ENCODE data around the gene USP48. TPM values are rescaled to one million over a fixed set of nuclear protein-coding genes. Genes with fewer than 3 reads are reported as not detected.

USP48 gene
- total and polyA plus RNA-seq, 2 of the 8 experiments (the other 6 are each of a cell fraction or from before 2014, with no cell fraction given): 12.8 to 83.5 TPM

- H3K9me3 ChIP-seq (ENCODE audit: insufficient read depth in 2 of 2, low read depth in 1 of 2, low read length in 1 of 2): no peaks in the 10 kb centered on the region
- no peak overlapping the region for H3K27ac ChIP-seq (ENCODE audit: low read depth, low read length)
- FAIRE-seq (no peak), DNase-seq (ENCODE audit: low read depth in 1 of 2, low spot score in 2 of 2) (no peak)
- peaks cover 13 to 85% of the 10 kb centered on the region in 2 experiments for H3K79me2 ChIP-seq (ENCODE audit: control insufficient read depth in 1 of 2, insufficient read depth in 2 of 2, low read length in 2 of 2)
- no peak overlapping the region for H4K5ac ChIP-seq (ENCODE audit: insufficient read length, low read depth, low read length)
- no peak overlapping the region for H4K91ac ChIP-seq (replicated peaks; ENCODE audit: insufficient read length, low read length)
- TF ChIP-seq TAF7 (optimal IDR thresholded peaks at IDR 0.05; ENCODE audit: borderline replicate concordance, low read depth, low read length) (no peak), TBP (IDR thresholded peaks at IDR 0.05; ENCODE audit: low read depth, low read length) (no peak), GABPA (IDR thresholded peaks at IDR 0.05; ENCODE audit: borderline replicate concordance, insufficient read depth, low read length) (no peak), GTF2F1 (IDR thresholded peaks at IDR 0.05; ENCODE audit: borderline replicate concordance, low read depth, low read length) (no peak), CEBPB (IDR thresholded peaks at IDR 0.05; ENCODE audit: low read depth, low read length) (no peak), SIX5 (IDR thresholded peaks at IDR 0.05; ENCODE audit: low read depth, low read length) (no peak), CREB1 (IDR thresholded peaks at IDR 0.05) (no peak), PHF8 (conservative IDR thresholded peaks at IDR 0.05; ENCODE audit: low read depth, low read length) (no peak), TAF1 (IDR thresholded peaks at IDR 0.05; ENCODE audit: low read depth, low read length) (no peak), KDM4A (IDR thresholded peaks at IDR 0.05; ENCODE audit: low read depth, low read length, severe bottlenecking) (no peak), CTBP2 (IDR thresholded peaks at IDR 0.05; ENCODE audit: borderline replicate concordance, insufficient read depth, insufficient read length, low read length) (no peak)
- TF ChIP-seq, protein P1, sequence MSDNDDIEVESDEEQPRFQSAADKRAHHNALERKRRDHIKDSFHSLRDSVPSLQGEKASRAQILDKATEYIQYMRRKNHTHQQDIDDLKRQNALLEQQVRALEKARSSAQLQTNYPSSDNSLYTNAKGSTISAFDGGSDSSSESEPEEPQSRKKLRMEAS (IDR thresholded peaks at IDR 0.05): no peak
- TF ChIP-seq, protein P2, sequence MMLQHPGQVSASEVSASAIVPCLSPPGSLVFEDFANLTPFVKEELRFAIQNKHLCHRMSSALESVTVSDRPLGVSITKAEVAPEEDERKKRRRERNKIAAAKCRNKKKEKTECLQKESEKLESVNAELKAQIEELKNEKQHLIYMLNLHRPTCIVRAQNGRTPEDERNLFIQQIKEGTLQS (IDR thresholded peaks at IDR 0.05; ENCODE audit: insufficient read depth, low read depth, low read length): no peak
- H3K56ac ChIP-seq (replicated peaks; ENCODE audit: insufficient read length, low read depth, low read length): no peak overlapping the region
- H2BK12ac ChIP-seq (ENCODE audit: low read depth, low read length): no peak overlapping the region
- H2BK120ac ChIP-seq (replicated peaks; ENCODE audit: low read depth, low read length): no peak overlapping the region
- H3K23ac ChIP-seq (ENCODE audit: insufficient read length): no peak overlapping the region
- H2BK15ac ChIP-seq (ENCODE audit: low read length): no peak overlapping the region
- H3K4ac ChIP-seq (replicated peaks; ENCODE audit: insufficient read length, low read depth, low read length): no peak overlapping the region
- H2BK20ac ChIP-seq (ENCODE audit: low read length): no peak overlapping the region
- H2BK5ac ChIP-seq (ENCODE audit: low read depth, low read length): no peak overlapping the region
- 81% methylated on average over 3 of the region's 3 CpGs; no CpG with 5 or more reads in 1 of the 2 experiments for WGBS, 2 experiments (ENCODE audit: extremely low coverage in 1 of 2, insufficient coverage in 1 of 2, insufficient read length in 1 of 2, insufficient replicate concordance in 2 of 2, low coverage in 1 of 2, low lambda C conversion rate in 2 of 2, missing lambda C conversion rate in 1 of 2)
- no peaks in the 10 kb centered on the region for H3K27me3 ChIP-seq (replicated peaks in 1 of 4; ENCODE audit: control insufficient read depth in 3 of 4, extremely low read depth in 1 of 4, insufficient read depth in 3 of 4, low read length in 3 of 4)
- no peak overlapping the region for H2AK5ac ChIP-seq (ENCODE audit: low read depth, low read length)
- no peak overlapping the region for H3K4me3 ChIP-seq (ENCODE audit: extremely low read depth in 1 of 4, insufficient read depth in 2 of 4, low read depth in 3 of 4, low read length in 4 of 4)
- H3K9ac ChIP-seq (replicated peaks in 1 of 4; ENCODE audit: extremely low read depth in 1 of 4, low read depth in 3 of 4, low read length in 3 of 4): no peak overlapping the region
- H3K14ac ChIP-seq (ENCODE audit: insufficient read length): no peak overlapping the region
- H2AFZ ChIP-seq (ENCODE audit: low read length): no peak overlapping the region
- H3K79me1 ChIP-seq (ENCODE audit: low read depth, low read length): peaks cover 11% of the 10 kb centered on the region
- no peak overlapping the region for H4K8ac ChIP-seq (ENCODE audit: extremely low read depth, insufficient read depth, low read length)
- peaks cover 0 to 9% (median 4%) of the 10 kb centered on the region in 4 experiments; a peak in 3 of 8 replicates for H3K36me3 ChIP-seq (ENCODE audit: control insufficient read depth in 2 of 4, insufficient read depth in 4 of 4, low read length in 3 of 4)
- peaks cover 2 to 9% (median 5%) of the 10 kb centered on the region in 4 experiments; a peak in 6 of 7 replicates for H3K4me1 ChIP-seq (replicated peaks in 1 of 4; ENCODE audit: control insufficient read depth in 3 of 4, insufficient read depth in 4 of 4, low read length in 3 of 4)
- no peak overlapping the region for H3K4me2 ChIP-seq (ENCODE audit: insufficient read depth in 1 of 2, low read depth in 2 of 2, low read length in 2 of 2)
- no peaks in the 10 kb centered on the region; the same call in 1 of the 2 replicates for H3K23me2 ChIP-seq (ENCODE audit: low read depth, low read length)
- CTCF ChIA-PET (ENCODE audit: partially characterized antibody): interaction anchor here (0.6 kb wide), 1 partner anchor 260 kb away, joined by 3 read pairs; no protein-coding TSS in a partner anchor
- POLR2A ChIA-PET (ENCODE audit: partially characterized antibody): interaction anchor here (0.6 to 1.9 kb wide), 6 partner anchors 8 to 825 kb away, joined by 3 to 6 read pairs (median 3); partner anchors contain the start of gene USP48
- H3K18ac ChIP-seq (ENCODE audit: extremely low read depth, low read length): no peak overlapping the region
- peaks cover 9 to 11% of the 10 kb centered on the region in 2 experiments for H4K20me1 ChIP-seq (replicated peaks in 1 of 2; ENCODE audit: control insufficient read depth in 1 of 2, insufficient read depth in 2 of 2, low read length in 2 of 2)
Measured at GRCh38 chr1:21761052-21761451, 21.9 kb downstream of the USP48 start.
